ENCODE measurements around the gene LGI2. TPM values are rescaled to one million over a fixed set of nuclear protein-coding genes. Genes with fewer than 3 reads are reported as not detected.
A peak's percentile ranks its signal among the peaks of the same experiment; 100 is the strongest.

LGI2 gene
- total RNA-seq, 2 donors from 2014 or later = not detected

- Mint-ChIP-seq H3K4me3 (no peak overlapping the region), H3K27me3 (peaks cover 8% of the 10 kb centered on the region), H3K36me3 (ENCODE audit: low read depth) (no peaks in the 10 kb centered on the region), H3K27ac (no peak overlapping the region), H3K4me1 (no peaks in the 10 kb centered on the region), H3K9me3 (peaks cover 3% of the 10 kb centered on the region)
- no peak for ATAC-seq (replicated peaks)
These were observed 37.1 kb downstream of the LGI2 start for GRCh38 chr4:24993551-24994080.

DNA sequence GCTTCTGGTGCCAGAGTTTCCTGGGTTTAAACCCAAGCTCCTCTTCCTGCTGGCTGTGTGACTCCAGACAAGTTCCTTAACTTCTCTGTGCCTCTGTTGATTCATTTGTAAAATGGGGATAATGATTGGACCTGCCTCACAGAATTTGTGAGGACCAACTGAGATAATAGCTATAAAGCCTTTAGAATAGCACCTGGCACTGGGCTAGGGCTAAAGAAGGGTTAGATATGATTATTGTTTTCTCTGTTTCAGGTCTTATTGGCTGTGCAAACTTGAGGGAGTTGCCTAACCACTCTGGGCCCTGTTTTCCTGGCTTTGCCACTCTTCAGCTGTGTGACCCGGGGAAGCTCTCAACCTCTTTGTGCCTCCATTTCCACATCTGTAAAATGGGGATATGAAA, 37.8 kb downstream of the LGI2 start:
- Mint-ChIP-seq H3K27me3 (peaks cover 8% of the 10 kb centered on the region), H3K4me1 (no peaks in the 10 kb centered on the region), H3K9me3 (peaks cover 3% of the 10 kb centered on the region), H3K4me3 (no peak overlapping the region), H3K36me3 (ENCODE audit: low read depth) (no peaks in the 10 kb centered on the region), H3K27ac (no peak overlapping the region)
- no peak for ATAC-seq (replicated peaks)

- H3K9me3 Mint-ChIP-seq = peaks cover 3% of the 10 kb centered on the region
- no peak overlapping the region for H3K27ac Mint-ChIP-seq
- no peaks in the 10 kb centered on the region for H3K4me1 Mint-ChIP-seq
- H3K27me3 Mint-ChIP-seq = peaks cover 8% of the 10 kb centered on the region
- no peaks in the 10 kb centered on the region for H3K36me3 Mint-ChIP-seq (ENCODE audit: low read depth)
- no peak for ATAC-seq (replicated peaks)
- no peak overlapping the region for H3K4me3 Mint-ChIP-seq
These were observed 39.7 kb downstream of the LGI2 start for GRCh38 chr4:24991015-24991414.

- ATAC-seq (replicated peaks) = no peak
- Mint-ChIP-seq H3K9me3 (peaks cover 3% of the 10 kb centered on the region), H3K4me1 (no peaks in the 10 kb centered on the region)
These were observed 41.4 kb downstream of the LGI2 start for GRCh38 chr4:24989327-24989726.

DNA sequence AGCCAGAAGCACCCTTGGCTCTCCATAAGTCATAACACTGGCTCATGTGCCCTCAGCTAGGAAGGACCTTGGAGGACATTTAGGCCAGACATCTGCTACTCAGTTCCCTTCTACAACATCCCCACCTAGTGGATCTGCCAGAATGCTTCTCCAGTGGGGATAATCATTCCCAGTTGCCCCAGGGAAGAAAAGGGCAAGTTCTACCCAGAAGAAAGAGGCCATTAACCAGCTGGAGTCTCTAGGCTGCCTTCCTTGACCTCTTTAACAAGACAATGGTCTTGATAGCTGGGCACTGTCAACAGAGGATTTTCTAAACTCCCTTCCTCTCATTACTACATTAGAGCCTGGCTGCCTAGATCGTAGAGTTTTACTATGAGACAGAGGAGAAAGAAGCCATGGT, 42.0 kb downstream of the LGI2 start:
- no peaks in the 10 kb centered on the region for H3K36me3 Mint-ChIP-seq (ENCODE audit: low read depth)
- no peaks in the 10 kb centered on the region for H3K4me1 Mint-ChIP-seq
- H3K27ac Mint-ChIP-seq = no peak overlapping the region
- no peak overlapping the region for H3K4me3 Mint-ChIP-seq
- peaks cover 4% of the 10 kb centered on the region for H3K27me3 Mint-ChIP-seq
- peaks cover 3% of the 10 kb centered on the region for H3K9me3 Mint-ChIP-seq
- no peak for ATAC-seq (replicated peaks)

More at GRCh38 chr4:24989327-24989726, 41.4 kb downstream of the LGI2 start:
- no peaks in the 10 kb centered on the region for H3K36me3 Mint-ChIP-seq (ENCODE audit: low read depth)
- H3K27me3 Mint-ChIP-seq = peaks cover 4% of the 10 kb centered on the region
- H3K27ac Mint-ChIP-seq = no peak overlapping the region
- H3K4me3 Mint-ChIP-seq = no peak overlapping the region

- H3K27ac Mint-ChIP-seq = no peak overlapping the region
- no peak overlapping the region for H3K4me3 Mint-ChIP-seq
- H3K27me3 Mint-ChIP-seq = peaks cover 4% of the 10 kb centered on the region
- no peaks in the 10 kb centered on the region for H3K36me3 Mint-ChIP-seq (ENCODE audit: low read depth)
- H3K4me1 Mint-ChIP-seq = no peaks in the 10 kb centered on the region
- no peak for ATAC-seq (replicated peaks)
- H3K9me3 Mint-ChIP-seq = no peaks in the 10 kb centered on the region
These were observed 45.9 kb downstream of the LGI2 start for GRCh38 chr4:24984602-24985532.

- no peaks in the 10 kb centered on the region for H3K4me1 Mint-ChIP-seq
- no peak overlapping the region for H3K4me3 Mint-ChIP-seq
- no peaks in the 10 kb centered on the region for H3K9me3 Mint-ChIP-seq
- H3K36me3 Mint-ChIP-seq (ENCODE audit: low read depth) = no peaks in the 10 kb centered on the region
- no peak overlapping the region for H3K27ac Mint-ChIP-seq
- peaks cover 3% of the 10 kb centered on the region for H3K27me3 Mint-ChIP-seq
- no peak for ATAC-seq (replicated peaks)
These were observed 50.0 kb downstream of the LGI2 start for GRCh38 chr4:24980740-24981139.

DNA sequence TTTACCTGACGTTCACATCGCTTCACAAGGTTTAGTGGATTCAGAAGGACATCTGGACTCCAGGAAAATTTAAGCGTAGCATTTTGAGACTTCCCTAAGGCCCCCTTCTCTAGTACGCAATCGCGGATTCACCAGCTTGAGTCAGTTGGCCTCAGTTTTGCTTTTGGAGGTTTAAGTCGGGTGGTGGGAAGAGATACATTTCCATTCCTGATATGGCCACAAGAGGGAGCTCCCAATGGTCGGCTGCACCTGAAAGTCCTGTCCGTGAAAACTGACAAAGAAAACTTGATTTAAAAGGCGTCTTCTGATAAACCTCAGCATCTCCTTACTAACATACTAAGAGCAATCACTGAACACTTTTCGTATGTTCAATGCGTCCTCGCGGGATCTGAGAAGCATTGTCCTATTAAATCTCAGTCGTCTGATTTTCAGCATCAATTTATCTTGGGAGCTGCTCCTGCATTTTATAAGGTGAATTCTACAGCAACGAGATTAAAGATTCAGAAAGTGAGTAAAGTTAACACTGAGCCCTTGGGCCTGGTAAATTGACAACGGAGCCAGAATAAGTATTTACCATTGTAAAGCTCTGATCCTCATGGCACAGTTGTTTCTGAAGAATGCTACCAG, 50.6 kb downstream of the LGI2 start:
- H3K36me3 Mint-ChIP-seq (ENCODE audit: low read depth) = no peaks in the 10 kb centered on the region
- peak overlapping the region; percentile 10 for H3K4me3 Mint-ChIP-seq
- H3K9me3 Mint-ChIP-seq = no peaks in the 10 kb centered on the region
- peaks cover 6% of the 10 kb centered on the region for H3K27me3 Mint-ChIP-seq
- no peak overlapping the region for H3K27ac Mint-ChIP-seq
- no peaks in the 10 kb centered on the region for H3K4me1 Mint-ChIP-seq
- peak; percentile 57 for ATAC-seq (replicated peaks)

DNA sequence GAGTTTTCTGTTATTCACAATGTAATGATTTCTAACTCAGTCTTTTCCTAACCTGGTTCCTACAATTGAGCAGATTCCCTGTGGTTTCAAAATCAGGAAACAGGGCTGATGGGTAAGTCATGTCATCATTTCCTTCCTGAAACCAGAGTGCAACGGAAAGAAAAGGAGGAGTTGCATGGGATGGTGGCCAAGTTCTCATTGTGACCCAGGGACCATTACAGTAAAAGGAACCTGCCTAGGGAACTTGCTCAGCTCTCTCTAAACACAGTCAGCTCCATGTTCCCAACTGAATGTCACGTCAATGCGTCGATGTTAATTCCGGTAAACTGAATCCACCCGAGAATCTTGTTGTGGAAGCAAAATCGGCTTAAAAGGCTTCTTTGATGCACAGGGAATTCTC, 51.2 kb downstream of the LGI2 start:
- H3K4me3 Mint-ChIP-seq = no peak overlapping the region
- H3K27me3 Mint-ChIP-seq = peaks cover 12% of the 10 kb centered on the region
- no peaks in the 10 kb centered on the region for H3K4me1 Mint-ChIP-seq
- no peak for ATAC-seq (replicated peaks)
- no peaks in the 10 kb centered on the region for H3K9me3 Mint-ChIP-seq
- H3K27ac Mint-ChIP-seq = no peak overlapping the region
- no peaks in the 10 kb centered on the region for H3K36me3 Mint-ChIP-seq (ENCODE audit: low read depth)

DNA sequence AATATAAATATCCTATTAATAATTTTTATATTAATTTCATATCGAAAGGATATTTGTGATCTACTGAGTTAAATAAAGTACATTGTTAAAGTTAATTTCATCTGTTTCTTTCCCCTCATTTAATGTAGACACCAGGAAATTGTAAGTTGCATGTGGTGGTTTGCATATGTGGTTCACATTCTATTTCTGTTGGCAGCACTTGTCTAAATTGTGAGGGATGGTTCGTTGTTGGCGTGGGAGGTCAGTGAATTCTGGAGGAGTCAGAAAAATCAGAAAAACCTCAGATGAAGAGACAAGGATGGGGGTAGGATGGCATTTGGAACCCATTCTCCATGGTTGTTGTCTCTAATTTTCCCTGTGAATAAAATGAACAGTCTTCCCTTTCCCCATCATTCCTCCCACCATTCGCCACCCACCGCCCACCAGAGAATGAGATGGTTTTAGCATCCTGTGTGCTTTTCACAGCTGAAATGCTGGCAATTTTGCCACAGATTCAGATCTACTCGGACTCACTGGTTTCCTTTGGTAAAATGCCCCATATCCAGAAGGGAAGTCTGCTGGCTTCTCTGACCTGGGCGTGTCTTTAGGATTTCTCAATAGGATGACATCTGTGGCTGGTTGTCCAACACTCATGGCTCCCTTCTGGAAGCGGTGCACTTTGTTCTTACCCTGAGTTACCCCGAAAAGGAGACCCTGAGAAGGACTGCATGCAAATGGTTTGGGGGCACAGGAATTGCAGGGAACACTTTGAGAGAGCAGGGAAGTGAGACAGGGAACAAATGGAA, 52.3 kb downstream of the LGI2 start:
- no peaks in the 10 kb centered on the region for H3K9me3 Mint-ChIP-seq
- no peaks in the 10 kb centered on the region for H3K36me3 Mint-ChIP-seq (ENCODE audit: low read depth)
- no peak overlapping the region for H3K4me3 Mint-ChIP-seq
- no peaks in the 10 kb centered on the region for H3K4me1 Mint-ChIP-seq
- peaks cover 15% of the 10 kb centered on the region for H3K27me3 Mint-ChIP-seq
- no peak for ATAC-seq (replicated peaks)
- H3K27ac Mint-ChIP-seq = no peak overlapping the region

GRCh38 chr4:24975510-24975909, 55.2 kb downstream of the LGI2 start:
- H3K27me3 Mint-ChIP-seq = peaks cover 24% of the 10 kb centered on the region
- ATAC-seq (replicated peaks) = no peak
- no peaks in the 10 kb centered on the region for H3K4me1 Mint-ChIP-seq
- no peak overlapping the region for H3K27ac Mint-ChIP-seq
- no peak overlapping the region for H3K4me3 Mint-ChIP-seq
- H3K36me3 Mint-ChIP-seq (ENCODE audit: low read depth) = no peaks in the 10 kb centered on the region
- H3K9me3 Mint-ChIP-seq = no peaks in the 10 kb centered on the region

GRCh38 chr4:24973747-24974601, 56.8 kb downstream of the LGI2 start:
- Mint-ChIP-seq H3K27me3 (peaks cover 21% of the 10 kb centered on the region), H3K36me3 (ENCODE audit: low read depth) (no peaks in the 10 kb centered on the region), H3K4me3 (no peak overlapping the region), H3K9me3 (no peaks in the 10 kb centered on the region), H3K27ac (no peak overlapping the region), H3K4me1 (no peaks in the 10 kb centered on the region)
- no peak for ATAC-seq (replicated peaks)

DNA sequence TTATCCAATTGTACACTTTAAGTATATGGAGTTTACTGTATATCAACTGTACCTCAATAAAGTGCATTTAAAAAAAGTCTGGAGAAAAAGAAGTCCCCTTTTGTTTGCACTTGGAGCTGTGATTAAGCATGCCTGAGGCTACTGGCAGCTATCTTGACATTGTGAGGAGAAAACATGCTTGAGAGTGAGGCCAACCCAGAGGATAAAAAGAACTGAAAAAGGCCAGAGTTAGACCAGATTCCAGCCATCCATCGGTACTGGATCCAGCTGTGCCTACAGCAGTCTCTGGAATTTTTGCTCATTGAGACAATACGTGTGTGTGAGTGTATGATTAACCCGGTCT, 57.4 kb downstream of the LGI2 start:
- no peak overlapping the region for H3K4me3 Mint-ChIP-seq
- no peaks in the 10 kb centered on the region for H3K9me3 Mint-ChIP-seq
- no peak overlapping the region for H3K27ac Mint-ChIP-seq
- no peak for ATAC-seq (replicated peaks)
- H3K36me3 Mint-ChIP-seq (ENCODE audit: low read depth) = no peaks in the 10 kb centered on the region
- H3K27me3 Mint-ChIP-seq = peaks cover 21% of the 10 kb centered on the region
- no peaks in the 10 kb centered on the region for H3K4me1 Mint-ChIP-seq

DNA sequence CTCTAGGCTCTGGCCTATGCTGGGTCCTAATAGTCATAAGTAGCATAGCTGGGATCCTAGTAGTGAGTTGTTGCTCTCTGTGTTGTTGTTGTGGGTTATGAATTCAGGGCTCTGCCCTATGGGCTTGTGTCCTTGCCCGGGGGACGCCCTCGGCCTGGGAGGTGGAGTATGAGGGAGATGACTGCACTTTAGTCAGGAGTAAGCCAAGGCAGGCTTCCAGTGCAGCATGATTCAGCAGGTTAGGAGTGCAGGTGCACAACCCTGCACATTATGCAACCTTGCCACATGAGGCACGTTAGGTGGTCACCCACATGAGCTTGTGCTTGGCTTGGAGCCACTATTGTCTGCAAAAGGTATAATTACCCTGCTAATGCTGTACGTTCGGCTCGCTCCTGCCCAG, 59.6 kb downstream of the LGI2 start:
- ATAC-seq (replicated peaks) = no peak
- Mint-ChIP-seq H3K4me3 (no peak overlapping the region), H3K27ac (no peak overlapping the region), H3K4me1 (no peaks in the 10 kb centered on the region), H3K9me3 (peaks cover 4% of the 10 kb centered on the region), H3K36me3 (ENCODE audit: low read depth) (no peaks in the 10 kb centered on the region), H3K27me3 (peaks cover 21% of the 10 kb centered on the region)

All from activated T-helper 17 cell treated with anti-CD3 and anti-CD28 coated beads, Interleukin-2, amount 50 U/mL, for 72 hours (primary cell).